Kidney capillary endothelial cell (primary cell): Measurements from ENCODE around the gene ABCG5.

ENCODE experiments used
- DNase-seq: peaks from one replicate; pipeline ENCODE4 v3.0.0-alpha.2; 2018; ENCODE audit warnings: low spot score

Gene ABCG5

GRCh38 chr2:43841949-43842865 lies 3.6 kb upstream of the ABCG5 start:
- no peak for DNase-seq

GRCh38 chr2:43840965-43841364 lies 2.3 kb upstream of the ABCG5 start:
- no peak for DNase-seq

GRCh38 chr2:43839776-43840564 lies 1.3 kb upstream of the ABCG5 start:
- no peak for DNase-seq

GRCh38 chr2:43837831-43838559 lies 644 bp downstream of the ABCG5 start:
- DNase-seq: no peak

- DNase-seq: no peak
Measured at GRCh38 chr2:43837033-43837432, 1.6 kb downstream of the ABCG5 start.

GRCh38 chr2:43832457-43832856 lies 6.2 kb downstream of the ABCG5 start:
- DNase-seq: no peak

GRCh38 chr2:43831543-43832294 lies 6.9 kb downstream of the ABCG5 start:
- DNase-seq: no peak

GRCh38 chr2:43826305-43827250 lies 12.1 kb downstream of the ABCG5 start:
- no peak for DNase-seq

GRCh38 chr2:43825841-43826240 lies 12.8 kb downstream of the ABCG5 start:
- no peak for DNase-seq

- DNase-seq: no peak
Measured at GRCh38 chr2:43824951-43825493, 13.6 kb downstream of the ABCG5 start.

- DNase-seq: no peak
Measured at GRCh38 chr2:43824512-43824911, 14.1 kb downstream of the ABCG5 start.

GRCh38 chr2:43823751-43824150 lies 14.9 kb downstream of the ABCG5 start:
- DNase-seq: no peak

- DNase-seq: no peak
Measured at GRCh38 chr2:43822839-43823238, 15.8 kb downstream of the ABCG5 start.

- DNase-seq: no peak
Measured at GRCh38 chr2:43819491-43820163, 19.0 kb downstream of the ABCG5 start.

GRCh38 chr2:43818761-43819160 lies 19.9 kb downstream of the ABCG5 start:
- DNase-seq: peak; percentile 39

- DNase-seq: no peak
Measured at GRCh38 chr2:43814711-43815110, 23.9 kb downstream of the ABCG5 start.

- DNase-seq: no peak
Measured at GRCh38 chr2:43812947-43813346, 25.7 kb downstream of the ABCG5 start.

- DNase-seq: no peak
Measured at GRCh38 chr2:43812006-43812405, 26.6 kb downstream of the ABCG5 start.

- no peak for DNase-seq
Measured at GRCh38 chr2:43810888-43811287, 27.8 kb downstream of the ABCG5 start.

- no peak for DNase-seq
Measured at GRCh38 chr2:43810452-43810851, 28.2 kb downstream of the ABCG5 start.
